NCI-H187 (cell line): Measurements from ENCODE around the gene GNAI3.

Source experiments
- DNase-seq, 2 experiments: peaks; one replicate each; lab custom pipeline; 2025; lab: John Stamatoyannopoulos, UW

GNAI3 gene

DNA sequence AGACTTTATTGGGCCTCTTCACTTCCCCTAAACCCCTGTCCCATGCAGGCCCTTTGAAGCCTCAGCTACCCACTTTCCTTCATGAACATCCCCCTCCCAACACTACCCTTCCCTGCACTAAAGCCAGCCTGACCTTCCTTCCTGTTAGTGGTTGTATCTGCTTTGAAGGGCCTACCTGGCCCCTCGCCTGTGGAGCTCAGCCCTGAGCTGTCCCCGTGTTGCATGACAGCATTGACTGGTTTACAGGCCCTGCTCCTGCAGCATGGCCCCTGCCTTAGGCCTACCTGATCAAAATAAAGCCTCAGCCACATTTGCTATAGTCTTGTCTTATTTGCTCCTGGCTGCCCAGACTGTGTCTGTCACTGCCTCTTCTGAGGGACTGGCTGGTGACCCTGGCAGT, 113.0 kb downstream of the GNAI3 start:
- DNase-seq = no peak

DNA sequence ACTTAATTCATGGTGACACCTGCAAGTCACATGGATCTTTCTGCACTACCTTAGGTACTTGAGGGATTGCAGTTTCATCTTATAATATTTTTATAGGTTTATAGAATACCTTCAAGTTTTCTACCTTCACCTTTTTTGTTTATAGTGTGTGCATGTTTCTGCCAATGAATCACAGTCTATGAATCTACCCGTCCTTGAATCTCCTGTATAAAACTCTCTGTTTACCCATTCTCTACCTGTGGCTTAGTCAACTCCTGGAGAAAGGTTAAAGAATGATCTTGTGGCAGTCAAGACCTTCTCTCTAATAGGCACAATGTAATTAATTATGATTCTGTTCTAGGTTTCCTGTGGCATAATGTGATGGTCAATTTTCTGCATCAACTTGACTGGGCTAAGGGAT, 116.3 kb downstream of the GNAI3 start:
- no peak for DNase-seq

DNA sequence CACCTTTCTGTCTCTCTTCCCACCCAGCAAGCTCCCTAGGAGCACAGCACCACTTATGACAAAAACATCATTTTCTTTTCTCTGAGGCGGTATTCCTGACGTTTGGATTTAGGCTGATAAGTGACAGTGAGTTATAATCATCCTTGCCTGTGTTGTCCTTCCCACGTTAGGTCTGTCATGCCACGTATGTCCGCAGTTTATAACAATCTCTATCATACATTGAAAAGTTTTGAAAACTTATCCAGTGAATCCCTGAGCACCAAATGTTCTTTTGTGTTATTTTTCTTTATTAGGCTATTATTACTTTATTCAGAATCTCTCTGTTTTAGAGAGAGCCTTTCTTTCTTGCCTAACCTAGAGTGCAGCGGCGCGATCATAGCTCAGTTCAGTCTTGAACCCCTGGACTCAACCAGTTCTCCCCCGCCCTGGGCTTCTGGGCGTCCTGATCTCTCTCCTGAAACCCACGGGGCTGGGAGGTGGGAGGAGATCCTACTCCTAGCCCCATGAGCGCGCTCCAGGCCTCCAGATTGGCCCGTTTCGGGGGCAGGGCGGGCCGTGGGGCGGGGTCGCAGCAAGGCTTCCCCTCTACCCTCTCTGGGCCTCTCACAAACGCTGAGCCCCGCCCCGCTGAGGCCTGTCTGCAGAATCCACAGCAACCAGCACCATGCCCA, 119.2 kb downstream of the GNAI3 start, which contains the start of gene GSTM2:
Gene GSTM2, plus strand, starts transcription at position 606 of the 671 bp plus-strand sequence. Its CDS starts 59 bp downstream, at position 665.
- no peak for DNase-seq
